ENCODE data around the gene RSPH9.

Gene RSPH9, protein sequence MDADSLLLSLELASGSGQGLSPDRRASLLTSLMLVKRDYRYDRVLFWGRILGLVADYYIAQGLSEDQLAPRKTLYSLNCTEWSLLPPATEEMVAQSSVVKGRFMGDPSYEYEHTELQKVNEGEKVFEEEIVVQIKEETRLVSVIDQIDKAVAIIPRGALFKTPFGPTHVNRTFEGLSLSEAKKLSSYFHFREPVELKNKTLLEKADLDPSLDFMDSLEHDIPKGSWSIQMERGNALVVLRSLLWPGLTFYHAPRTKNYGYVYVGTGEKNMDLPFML

DNA sequence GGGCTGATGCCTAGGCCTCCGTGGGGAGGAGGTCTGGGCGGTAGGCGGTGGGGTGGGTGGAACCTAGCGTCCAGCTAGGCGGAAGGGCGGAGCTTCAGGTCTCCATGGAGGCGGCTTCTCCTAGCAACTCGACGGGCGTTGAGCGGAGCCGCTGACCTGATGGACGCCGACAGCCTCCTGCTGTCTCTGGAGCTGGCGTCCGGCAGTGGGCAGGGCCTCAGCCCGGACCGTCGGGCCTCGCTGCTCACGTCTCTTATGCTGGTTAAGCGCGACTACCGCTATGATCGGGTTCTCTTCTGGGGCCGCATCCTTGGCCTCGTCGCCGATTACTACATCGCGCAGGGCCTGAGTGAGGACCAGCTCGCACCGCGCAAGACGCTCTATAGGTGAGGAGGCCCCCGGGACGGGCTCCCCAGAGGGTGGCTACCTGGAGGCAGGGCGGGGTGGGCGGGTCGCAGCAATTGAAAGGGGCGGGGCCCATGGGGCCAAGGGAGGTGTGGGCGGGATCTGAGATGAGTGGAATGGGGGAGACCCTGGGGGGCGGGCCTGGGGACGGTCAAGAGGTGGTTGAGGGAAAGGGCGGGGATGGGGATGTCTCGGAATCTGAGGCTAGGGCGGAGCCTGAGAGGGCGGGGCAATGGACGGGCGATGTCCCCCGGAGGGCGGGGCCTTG, at the start of gene RSPH9:
Gene RSPH9 (plus strand): TSS at position 97 of the 673 bp plus-strand sequence. CDS start 63 bp downstream, at position 160.
- TF ChIP-seq, protein P1, sequence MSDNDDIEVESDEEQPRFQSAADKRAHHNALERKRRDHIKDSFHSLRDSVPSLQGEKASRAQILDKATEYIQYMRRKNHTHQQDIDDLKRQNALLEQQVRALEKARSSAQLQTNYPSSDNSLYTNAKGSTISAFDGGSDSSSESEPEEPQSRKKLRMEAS (IDR thresholded peaks at IDR 0.05; ENCODE audit: low read depth, low read length): no peak
- TF ChIP-seq POLR2A (IDR thresholded peaks at IDR 0.05; ENCODE audit: extremely low read depth, insufficient read length) (no peak), MYC (IDR thresholded peaks at IDR 0.05; ENCODE audit: low read depth, low read length) (no peak)
- TF ChIP-seq, protein P2, sequence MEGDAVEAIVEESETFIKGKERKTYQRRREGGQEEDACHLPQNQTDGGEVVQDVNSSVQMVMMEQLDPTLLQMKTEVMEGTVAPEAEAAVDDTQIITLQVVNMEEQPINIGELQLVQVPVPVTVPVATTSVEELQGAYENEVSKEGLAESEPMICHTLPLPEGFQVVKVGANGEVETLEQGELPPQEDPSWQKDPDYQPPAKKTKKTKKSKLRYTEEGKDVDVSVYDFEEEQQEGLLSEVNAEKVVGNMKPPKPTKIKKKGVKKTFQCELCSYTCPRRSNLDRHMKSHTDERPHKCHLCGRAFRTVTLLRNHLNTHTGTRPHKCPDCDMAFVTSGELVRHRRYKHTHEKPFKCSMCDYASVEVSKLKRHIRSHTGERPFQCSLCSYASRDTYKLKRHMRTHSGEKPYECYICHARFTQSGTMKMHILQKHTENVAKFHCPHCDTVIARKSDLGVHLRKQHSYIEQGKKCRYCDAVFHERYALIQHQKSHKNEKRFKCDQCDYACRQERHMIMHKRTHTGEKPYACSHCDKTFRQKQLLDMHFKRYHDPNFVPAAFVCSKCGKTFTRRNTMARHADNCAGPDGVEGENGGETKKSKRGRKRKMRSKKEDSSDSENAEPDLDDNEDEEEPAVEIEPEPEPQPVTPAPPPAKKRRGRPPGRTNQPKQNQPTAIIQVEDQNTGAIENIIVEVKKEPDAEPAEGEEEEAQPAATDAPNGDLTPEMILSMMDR (IDR thresholded peaks at IDR 0.05; ENCODE audit: low read depth, low read length): no peak
- no peak for DNase-seq (ENCODE audit: low read depth)
- no peak within 1 kb of the TSS for H3K4me3 ChIP-seq (ENCODE audit: low read depth, low read length)

DNA sequence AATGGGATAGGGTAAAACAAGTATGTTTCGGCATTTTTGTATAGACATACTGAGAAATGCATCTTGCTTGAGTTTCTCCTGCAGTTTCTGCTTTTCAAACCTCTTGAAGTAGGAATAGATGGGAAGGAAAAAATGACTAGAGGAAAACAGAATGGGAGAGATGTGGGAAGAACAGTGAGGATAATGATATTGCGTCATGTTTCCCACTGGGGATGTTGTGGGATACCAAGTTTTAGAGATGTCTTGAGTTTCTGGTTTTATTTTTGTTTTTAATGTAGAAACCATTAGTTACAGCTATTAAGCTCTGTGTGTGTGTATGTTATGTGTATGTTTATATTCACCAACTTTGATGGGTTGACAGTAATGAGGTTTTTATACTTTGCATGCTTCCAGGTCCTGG, 44.2 kb upstream of the RSPH9 start:
- DNase-seq (ENCODE audit: low read depth): no peak
- TF ChIP-seq, protein P2 (IDR thresholded peaks at IDR 0.05; ENCODE audit: low read depth, low read length): no peak
- TF ChIP-seq, protein P1 (IDR thresholded peaks at IDR 0.05; ENCODE audit: low read depth, low read length): no peak
- TF ChIP-seq MYC (IDR thresholded peaks at IDR 0.05; ENCODE audit: low read depth, low read length) (no peak), POLR2A (IDR thresholded peaks at IDR 0.05; ENCODE audit: extremely low read depth, insufficient read length) (no peak)
- no peak overlapping the region for H3K4me3 ChIP-seq (ENCODE audit: low read depth, low read length)

DNA sequence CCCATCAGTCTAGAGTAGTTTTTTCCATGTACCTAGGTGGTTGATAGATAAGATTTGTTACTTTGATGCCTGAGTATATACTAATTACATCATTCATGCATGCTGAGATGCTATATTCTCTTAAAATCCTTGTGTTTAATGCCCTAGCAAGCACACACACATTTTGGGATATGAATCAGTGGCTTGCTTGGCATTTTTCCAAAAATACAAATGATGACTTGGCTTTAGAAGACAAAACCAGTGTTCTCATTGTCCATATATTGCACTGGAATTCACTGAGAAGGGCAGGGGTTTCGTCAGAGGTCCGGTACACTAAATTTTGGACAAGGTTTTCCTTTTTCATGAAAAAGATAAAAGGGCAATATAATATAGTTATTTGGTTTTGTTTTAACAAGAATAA, 40.7 kb upstream of the RSPH9 start:
- DNase-seq (ENCODE audit: low read depth): no peak
- no peak overlapping the region for H3K4me3 ChIP-seq (ENCODE audit: low read depth, low read length)
- TF ChIP-seq POLR2A (IDR thresholded peaks at IDR 0.05; ENCODE audit: extremely low read depth, insufficient read length) (no peak), MYC (IDR thresholded peaks at IDR 0.05; ENCODE audit: low read depth, low read length) (no peak)
- TF ChIP-seq, protein P2 (IDR thresholded peaks at IDR 0.05; ENCODE audit: low read depth, low read length): no peak
- TF ChIP-seq, protein P1 (IDR thresholded peaks at IDR 0.05; ENCODE audit: low read depth, low read length): no peak

DNA sequence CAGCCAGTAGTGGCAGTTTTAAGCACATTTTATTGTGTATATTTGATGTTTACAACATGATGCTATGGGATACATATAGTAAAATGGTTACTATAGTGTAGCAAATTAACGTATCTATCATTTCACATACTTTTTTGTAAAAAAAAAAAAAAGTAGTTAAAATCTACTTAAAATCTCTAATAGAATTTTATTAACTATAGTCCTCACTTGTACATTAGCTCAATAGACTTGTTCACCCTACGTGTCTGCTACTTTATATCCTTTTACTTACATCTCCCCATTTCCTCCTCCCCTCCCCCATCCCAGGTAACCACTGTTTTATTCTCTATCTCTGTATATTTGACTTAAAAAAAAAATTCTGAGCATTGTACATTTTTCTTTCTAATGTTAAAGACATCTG, 38.8 kb upstream of the RSPH9 start:
- H3K4me3 ChIP-seq (ENCODE audit: low read depth, low read length): no peak overlapping the region
- DNase-seq (ENCODE audit: low read depth): no peak
- TF ChIP-seq, protein P2 (IDR thresholded peaks at IDR 0.05; ENCODE audit: low read depth, low read length): no peak
- TF ChIP-seq MYC (IDR thresholded peaks at IDR 0.05; ENCODE audit: low read depth, low read length): no peak
- no peak for TF ChIP-seq POLR2A (IDR thresholded peaks at IDR 0.05; ENCODE audit: extremely low read depth, insufficient read length)
- TF ChIP-seq, protein P1 (IDR thresholded peaks at IDR 0.05; ENCODE audit: low read depth, low read length): no peak

DNA sequence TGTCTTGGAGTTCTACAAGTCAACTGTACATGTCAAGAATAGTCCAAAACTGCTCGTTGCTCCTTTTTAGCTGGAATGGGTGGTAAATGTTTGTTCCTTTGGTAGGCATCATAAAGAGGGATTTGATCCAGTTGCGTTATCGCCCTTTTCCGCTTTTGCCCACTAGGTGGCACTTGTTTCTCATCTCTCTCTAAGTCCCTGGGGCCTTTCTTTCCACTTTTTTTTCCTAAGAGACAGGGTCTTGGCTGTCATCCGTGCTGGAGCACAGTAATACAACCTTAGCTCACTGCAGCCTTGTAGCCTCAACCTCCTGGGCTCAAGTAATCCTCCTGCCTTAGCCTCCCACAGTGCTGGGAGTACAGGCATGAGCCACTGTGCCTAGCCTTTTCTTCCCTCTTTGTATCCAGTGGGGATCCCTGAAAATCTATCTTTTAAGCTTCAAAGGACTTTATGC, 36.5 kb upstream of the RSPH9 start:
- TF ChIP-seq, protein P2 (IDR thresholded peaks at IDR 0.05; ENCODE audit: low read depth, low read length): peak; percentile 91
- TF ChIP-seq, protein P1 (IDR thresholded peaks at IDR 0.05; ENCODE audit: low read depth, low read length): no peak
- DNase-seq (ENCODE audit: low read depth): peak; percentile 79
- no peak overlapping the region for H3K4me3 ChIP-seq (ENCODE audit: low read depth, low read length)
